GM12878 (cell line): ENCODE measurements around the gene CTSW. TPM values are rescaled to one million over a fixed set of nuclear protein-coding genes. Genes with fewer than 3 reads are reported as not detected.

Experiments used
- BCLAF1 ChIP-seq: fragments of 450-650 bp; IDR thresholded peaks from 2 replicates; pipeline ENCODE4 v1.6.1; 2017; ENCODE audit warnings: antibody characterized with exemption, mild to moderate bottlenecking, moderate library complexity
- CBFB ChIP-seq: IDR thresholded peaks from 2 replicates; pipeline ENCODE4 v1.6.1; 2016; ENCODE audit warnings: antibody characterized with exemption, low read depth
- CBX5 ChIP-seq: sonication (generic); IDR thresholded peaks from 2 replicates; pipeline ENCODE4 v1.6.1; 2016; ENCODE audit warnings: low read depth, moderate library complexity, mild to moderate bottlenecking, inconsistent platforms
- CTCF ChIP-seq, 3 experiments: IDR thresholded peaks in 2 of 3; conservative IDR thresholded peaks in 1 of 3; 2 replicates each; pipeline ENCODE4 v1.5.1; 2011; ENCODE audit warnings: low read depth in 3 of 3, low read length in 3 of 3, mild to moderate bottlenecking in 3 of 3, control low read depth in 2 of 3, moderate library complexity in 2 of 3, inconsistent platforms in 1 of 3, mixed read lengths in 1 of 3; ENCODE audit not compliant: control insufficient read depth in 2 of 3, insufficient read depth in 1 of 3; ENCODE audit errors: extremely low read depth in 1 of 3
- EZH2 ChIP-seq: IDR thresholded peaks from 2 replicates; pipeline ENCODE4 v1.6.1; 2012; ENCODE audit warnings: low read depth, mild to moderate bottlenecking, control low read depth, inconsistent platforms, low read length, borderline replicate concordance; ENCODE audit not compliant: control insufficient read depth
- IKZF1 ChIP-seq: fragments of 450-650 bp; conservative IDR thresholded peaks from 2 replicates; pipeline ENCODE4 v1.6.1; 2017; ENCODE audit warnings: antibody characterized with exemption, mild to moderate bottlenecking
- KDM1A ChIP-seq: fragments of 200-600 bp; sonication (generic); IDR thresholded peaks from 2 replicates; pipeline ENCODE4 v1.6.1; 2016; ENCODE audit warnings: borderline replicate concordance
- KLF5 ChIP-seq: fragments of 450-650 bp; IDR thresholded peaks from 2 replicates; pipeline ENCODE4 v1.6.1; 2014; ENCODE audit warnings: mild to moderate bottlenecking; ENCODE audit not compliant: partially characterized antibody
- MYB ChIP-seq: fragments of 150-350 bp; IDR thresholded peaks from 2 replicates; pipeline ENCODE4 v1.6.1; 2014; ENCODE audit warnings: mild to moderate bottlenecking, low read depth, low read length, borderline replicate concordance
- NFYB ChIP-seq: IDR thresholded peaks from 2 replicates; pipeline ENCODE4 v1.6.1; 2011; ENCODE audit warnings: low read depth, mild to moderate bottlenecking, low read length, improper control_type of control experiment, moderate library complexity; ENCODE audit not compliant: insufficient read depth
- PKNOX1 ChIP-seq: fragments of 450-650 bp; IDR thresholded peaks from 2 replicates; pipeline ENCODE4 v1.6.1; 2016; ENCODE audit warnings: mild to moderate bottlenecking
- RAD51 ChIP-seq: fragments of 450-650 bp; IDR thresholded peaks from 2 replicates; pipeline ENCODE4 v1.6.1; 2016; ENCODE audit warnings: moderate library complexity, mild to moderate bottlenecking, inconsistent platforms
- RCOR1 ChIP-seq: conservative IDR thresholded peaks from 2 replicates; pipeline ENCODE4 v1.6.1; 2012; ENCODE audit warnings: low read depth, low read length, improper control_type of control experiment
- RELA ChIP-seq: fragments of 450-650 bp; IDR thresholded peaks from 2 replicates; pipeline ENCODE4 v1.8.0; 2014; ENCODE audit warnings: borderline replicate concordance; ENCODE audit not compliant: partially characterized antibody
- SREBF2 ChIP-seq: IDR thresholded peaks from 2 replicates; pipeline ENCODE4 v1.6.1; 2012; ENCODE audit warnings: mild to moderate bottlenecking, low read length
- TAF1 ChIP-seq: IDR thresholded peaks from 2 replicates; pipeline ENCODE4 v1.6.1; 2011; ENCODE audit warnings: mild to moderate bottlenecking, low read depth, low read length, borderline replicate concordance
- TCF12 ChIP-seq: IDR thresholded peaks from 2 replicates; pipeline ENCODE4 v1.6.1; 2011; ENCODE audit warnings: low read depth, mild to moderate bottlenecking, low read length
- polyA plus RNA-seq, 11 experiments: library from polyadenylated mRNA; depleted of rRNA in 4 of 11; unstranded in 6 of 11; stranded (reverse) in 5 of 11; fragments of >200 nt; fragmentation: Nextera tagmentation in 4 of 11; fragmentation: Illumina TruSeq in 1 of 11; extraction: Ambion mirVana in 4 of 11; extraction: Trizol in 1 of 11; gene quantifications; 1 replicate in 1 of 11; 2 replicates in 10 of 11; pipeline versions ENCODE4 v1.2.1 to v1.2.3, GENCODE V29; 2011 to 2016; ENCODE audit warnings: inconsistent platforms in 2 of 11, missing spikeins in 2 of 11, low read depth in 1 of 11
- total RNA-seq, 4 experiments: library from RNA; depleted of rRNA in 3 of 4; stranded (reverse); fragments of >200 nt in 3 of 4; fragmentation: Illumina TruSeq in 1 of 4; extraction: Trizol in 1 of 4; gene quantifications; 2 replicates each; pipeline versions ENCODE4 v1.2.1 to v1.2.3, GENCODE V29; 2013 to 2021
- TF ChIP-seq, protein P1 (sequence below): fragments of 450-650 bp; IDR thresholded peaks from 2 replicates; pipeline ENCODE4 v1.6.1; 2017; ENCODE audit warnings: low read depth, mild to moderate bottlenecking, moderate library complexity
- TF ChIP-seq, protein P2 (sequence below): IDR thresholded peaks from 2 replicates; pipeline ENCODE4 v1.6.1; 2011; ENCODE audit warnings: borderline replicate concordance, low read depth, mild to moderate bottlenecking, moderate library complexity, low read length; ENCODE audit not compliant: insufficient read depth, poor library complexity, severe bottlenecking

CTSW gene
- total and polyA plus RNA-seq, 10 of the 15 experiments (the other 5 are each of a cell fraction or from before 2014, with no cell fraction given): 0.53 to 12.0 (median 1.7) TPM

- TF ChIP-seq, protein P1, sequence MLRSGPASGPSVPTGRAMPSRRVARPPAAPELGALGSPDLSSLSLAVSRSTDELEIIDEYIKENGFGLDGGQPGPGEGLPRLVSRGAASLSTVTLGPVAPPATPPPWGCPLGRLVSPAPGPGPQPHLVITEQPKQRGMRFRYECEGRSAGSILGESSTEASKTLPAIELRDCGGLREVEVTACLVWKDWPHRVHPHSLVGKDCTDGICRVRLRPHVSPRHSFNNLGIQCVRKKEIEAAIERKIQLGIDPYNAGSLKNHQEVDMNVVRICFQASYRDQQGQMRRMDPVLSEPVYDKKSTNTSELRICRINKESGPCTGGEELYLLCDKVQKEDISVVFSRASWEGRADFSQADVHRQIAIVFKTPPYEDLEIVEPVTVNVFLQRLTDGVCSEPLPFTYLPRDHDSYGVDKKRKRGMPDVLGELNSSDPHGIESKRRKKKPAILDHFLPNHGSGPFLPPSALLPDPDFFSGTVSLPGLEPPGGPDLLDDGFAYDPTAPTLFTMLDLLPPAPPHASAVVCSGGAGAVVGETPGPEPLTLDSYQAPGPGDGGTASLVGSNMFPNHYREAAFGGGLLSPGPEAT: peak; percentile 79; the same call in 1 of the 2 replicates
- TF ChIP-seq RELA (peak; percentile 21), MYB (no peak; the same call in 1 of the 2 replicates), KDM1A (no peak), IKZF1 (peak; percentile 88), NFYB (peak; percentile 78; the same call in 1 of the 2 replicates), TAF1 (peak; percentile 88), SREBF2 (no peak), RCOR1 (0 out of 2 replicates have a peak, but pooled peaks have one; percentile 61), CBX5 (no peak), TCF12 (0 out of 2 replicates have a peak, but pooled peaks have one; percentile 53), BCLAF1 (no peak), EZH2 (no peak), CBFB (no peak), KLF5 (peak; percentile 19), RAD51 (no peak), PKNOX1 (peak; percentile 94), CTCF (IDR thresholded peaks at IDR 0.05 in 2 of 3, conservative IDR thresholded peaks at IDR 0.05 in 1 of 3; ENCODE audit: control insufficient read depth in 2 of 3, extremely low read depth in 1 of 3, insufficient read depth in 1 of 3, low read depth in 3 of 3, low read length in 3 of 3) (peak; percentile 84 to 96 (median 89))
- TF ChIP-seq, protein P2, sequence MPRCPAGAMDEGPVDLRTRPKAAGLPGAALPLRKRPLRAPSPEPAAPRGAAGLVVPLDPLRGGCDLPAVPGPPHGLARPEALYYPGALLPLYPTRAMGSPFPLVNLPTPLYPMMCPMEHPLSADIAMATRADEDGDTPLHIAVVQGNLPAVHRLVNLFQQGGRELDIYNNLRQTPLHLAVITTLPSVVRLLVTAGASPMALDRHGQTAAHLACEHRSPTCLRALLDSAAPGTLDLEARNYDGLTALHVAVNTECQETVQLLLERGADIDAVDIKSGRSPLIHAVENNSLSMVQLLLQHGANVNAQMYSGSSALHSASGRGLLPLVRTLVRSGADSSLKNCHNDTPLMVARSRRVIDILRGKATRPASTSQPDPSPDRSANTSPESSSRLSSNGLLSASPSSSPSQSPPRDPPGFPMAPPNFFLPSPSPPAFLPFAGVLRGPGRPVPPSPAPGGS: peak; percentile 41
These were observed 19.1 kb upstream of the CTSW start, which contains the start of gene MUS81 (continued) for GRCh38 chr11:65860278-65861164.
